Fibroblast of skin of abdomen (primary cell): ENCODE results near the gene CIRBP.

Experiments used
- DNase-seq: peaks from one replicate; pipeline ENCODE4 v3.0.0-alpha.2; 2013

Gene CIRBP

DNA sequence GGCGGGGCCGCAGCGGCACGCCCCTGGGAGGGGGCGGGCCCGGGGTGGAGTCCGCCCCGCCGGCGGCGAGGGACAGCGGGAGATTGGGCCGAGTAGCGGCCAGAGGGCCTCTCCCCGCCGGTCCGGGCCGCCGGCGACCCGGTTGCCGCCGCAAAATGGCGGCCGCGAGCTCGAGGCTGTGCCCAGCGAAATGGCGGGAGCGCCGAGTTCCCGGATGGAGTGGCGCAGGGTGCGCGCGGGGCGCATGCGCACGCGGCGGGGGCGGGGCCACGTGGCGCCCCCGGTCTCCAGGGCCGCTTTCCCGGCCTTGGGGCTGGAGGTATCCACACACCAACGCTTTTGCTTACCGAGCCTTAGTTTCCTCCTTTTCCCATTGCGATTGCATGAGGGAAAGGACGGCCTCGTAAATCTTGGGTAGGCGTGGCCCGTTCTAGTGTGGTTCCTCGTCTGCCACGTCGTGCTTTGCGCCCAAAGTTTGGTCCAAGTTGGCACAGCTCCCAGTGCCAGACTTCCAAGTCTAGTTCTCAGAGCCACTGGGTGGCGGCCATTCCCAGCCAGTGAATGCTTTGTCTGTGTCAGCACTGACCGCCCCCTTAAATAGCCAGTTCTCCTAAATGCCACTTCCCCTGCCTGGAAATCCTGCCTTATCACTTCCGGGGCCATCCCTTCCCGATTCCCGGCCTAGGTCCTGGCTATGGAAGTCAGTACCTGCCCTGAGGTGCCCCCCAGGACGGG lies 513 bp downstream of the CIRBP start:
- peak; percentile 87 for DNase-seq

DNA sequence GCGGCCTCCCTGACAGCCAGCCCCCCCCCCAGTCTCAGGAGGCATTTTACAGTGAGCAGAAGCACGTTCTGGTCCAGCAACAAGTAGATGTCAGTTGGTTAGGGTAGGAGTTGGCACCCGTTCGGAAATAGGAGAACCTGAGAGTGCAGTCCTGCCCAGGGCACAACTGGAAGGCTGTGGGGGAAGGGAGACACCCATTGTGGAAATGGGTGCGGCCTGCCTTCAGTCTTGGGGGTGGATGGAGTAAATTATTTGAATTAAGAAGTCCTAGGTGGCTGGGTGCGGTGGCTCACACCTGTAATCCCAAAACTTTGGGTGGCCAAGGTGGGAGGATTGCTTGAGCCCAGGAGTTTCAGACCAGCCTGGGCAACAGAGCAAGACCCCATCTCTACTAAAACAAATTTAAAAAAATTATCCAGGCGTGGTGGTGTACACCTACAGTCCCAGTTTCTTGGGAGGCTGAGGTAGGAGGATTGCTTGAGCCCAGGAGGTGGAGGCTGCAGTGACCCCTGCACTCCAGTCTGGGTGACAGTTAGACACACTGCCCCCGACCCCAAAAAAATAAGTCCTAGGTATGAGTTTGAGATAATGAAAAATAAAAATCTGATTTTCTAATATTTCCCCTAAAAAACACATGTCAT lies 1.2 kb downstream of the CIRBP start:
- no peak for DNase-seq

DNA sequence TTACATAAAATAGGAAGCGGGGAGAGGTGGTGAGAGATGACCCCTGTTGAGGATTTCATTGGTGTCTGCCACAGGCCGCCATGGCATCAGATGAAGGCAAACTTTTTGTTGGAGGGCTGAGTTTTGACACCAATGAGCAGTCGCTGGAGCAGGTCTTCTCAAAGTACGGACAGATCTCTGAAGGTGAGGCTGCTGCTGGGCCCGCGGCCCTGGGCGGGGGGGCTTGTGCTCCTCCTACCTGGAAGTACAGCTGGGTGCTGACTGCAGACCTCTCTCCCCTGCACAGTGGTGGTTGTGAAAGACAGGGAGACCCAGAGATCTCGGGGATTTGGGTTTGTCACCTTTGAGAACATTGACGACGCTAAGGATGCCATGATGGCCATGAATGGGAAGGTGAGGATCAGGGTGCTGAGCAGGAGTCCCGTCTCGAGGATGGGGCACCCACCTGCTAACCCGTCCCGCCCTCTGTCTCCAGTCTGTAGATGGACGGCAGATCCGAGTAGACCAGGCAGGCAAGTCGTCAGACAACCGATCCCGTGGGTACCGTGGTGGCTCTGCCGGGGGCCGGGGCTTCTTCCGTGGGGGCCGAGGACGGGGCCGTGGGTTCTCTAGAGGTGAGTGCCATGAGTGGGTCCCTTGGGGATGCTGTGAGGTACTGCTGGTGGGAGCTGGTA lies 1.9 kb downstream of the CIRBP start:
- no peak for DNase-seq

DNA sequence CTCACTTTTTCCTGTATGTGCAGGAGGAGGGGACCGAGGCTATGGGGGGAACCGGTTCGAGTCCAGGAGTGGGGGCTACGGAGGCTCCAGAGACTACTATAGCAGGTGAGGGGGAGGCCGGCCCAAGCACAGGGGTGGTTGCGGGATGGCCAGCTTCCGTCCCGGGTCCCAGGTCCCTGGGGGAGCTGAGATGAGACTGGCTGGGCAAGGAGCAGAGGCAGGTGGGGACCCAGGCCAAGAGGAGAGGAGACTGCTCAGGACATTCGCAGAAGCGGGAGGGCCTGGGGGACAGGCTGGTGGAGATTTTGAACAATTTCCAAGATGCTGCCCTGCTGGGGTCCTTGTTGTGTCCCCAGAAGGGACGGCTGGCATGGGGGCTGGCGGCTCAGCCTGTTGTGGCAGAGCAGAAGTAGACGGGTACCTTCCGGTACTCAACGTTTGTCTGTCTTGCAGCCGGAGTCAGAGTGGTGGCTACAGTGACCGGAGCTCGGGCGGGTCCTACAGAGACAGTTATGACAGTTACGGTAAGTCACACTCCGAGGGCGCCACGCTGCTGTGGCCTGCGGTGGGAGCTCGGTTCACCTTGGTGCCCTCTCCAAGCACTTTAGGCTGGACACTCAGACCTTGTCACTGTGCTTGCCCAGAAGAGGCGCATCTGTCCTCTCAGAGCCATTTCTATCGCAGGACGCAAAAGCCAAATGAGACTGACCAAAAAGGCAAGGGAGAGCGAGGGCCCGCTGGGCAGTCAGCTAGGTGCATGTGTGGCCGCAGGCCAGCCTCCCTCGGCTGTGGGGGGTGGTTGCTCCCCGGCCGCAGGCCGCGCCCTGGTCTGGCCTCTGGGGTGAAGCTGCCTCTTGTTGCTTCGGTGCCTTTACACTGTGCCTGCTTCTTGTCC lies 2.6 kb downstream of the CIRBP start:
- no peak for DNase-seq

DNA sequence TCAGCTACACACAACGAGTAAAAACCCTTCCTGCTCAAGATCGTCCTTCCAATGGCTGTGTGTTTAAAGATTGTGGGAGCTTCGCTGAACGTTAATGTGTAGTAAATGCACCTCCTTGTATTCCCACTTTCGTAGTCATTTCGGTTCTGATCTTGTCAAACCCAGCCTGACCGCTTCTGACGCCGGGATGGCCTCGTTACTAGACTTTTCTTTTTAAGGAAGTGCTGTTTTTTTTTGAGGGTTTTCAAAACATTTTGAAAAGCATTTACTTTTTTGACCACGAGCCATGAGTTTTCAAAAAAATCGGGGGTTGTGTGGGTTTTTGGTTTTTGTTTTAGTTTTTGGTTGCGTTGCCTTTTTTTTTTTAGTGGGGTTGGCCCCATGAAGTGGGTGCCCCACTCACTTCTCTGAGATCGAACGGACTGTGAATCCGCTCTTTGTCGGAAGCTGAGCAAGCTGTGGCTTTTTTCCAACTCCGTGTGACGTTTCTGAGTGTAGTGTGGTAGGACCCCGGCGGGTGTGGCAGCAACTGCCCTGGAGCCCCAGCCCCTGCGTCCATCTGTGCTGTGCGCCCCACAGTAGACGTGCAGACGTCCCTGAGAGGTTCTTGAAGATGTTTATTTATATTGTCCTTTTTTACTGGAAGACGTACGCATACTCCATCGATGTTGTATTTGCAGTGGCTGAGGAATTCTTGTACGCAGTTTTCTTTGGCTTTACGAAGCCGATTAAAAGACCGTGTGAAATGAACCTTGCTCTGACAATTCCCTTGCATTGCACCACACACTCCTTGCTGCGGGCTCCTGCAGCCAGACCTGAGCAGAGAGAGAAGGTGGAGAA lies 3.5 kb downstream of the CIRBP start:
- DNase-seq, result no peak

DNA sequence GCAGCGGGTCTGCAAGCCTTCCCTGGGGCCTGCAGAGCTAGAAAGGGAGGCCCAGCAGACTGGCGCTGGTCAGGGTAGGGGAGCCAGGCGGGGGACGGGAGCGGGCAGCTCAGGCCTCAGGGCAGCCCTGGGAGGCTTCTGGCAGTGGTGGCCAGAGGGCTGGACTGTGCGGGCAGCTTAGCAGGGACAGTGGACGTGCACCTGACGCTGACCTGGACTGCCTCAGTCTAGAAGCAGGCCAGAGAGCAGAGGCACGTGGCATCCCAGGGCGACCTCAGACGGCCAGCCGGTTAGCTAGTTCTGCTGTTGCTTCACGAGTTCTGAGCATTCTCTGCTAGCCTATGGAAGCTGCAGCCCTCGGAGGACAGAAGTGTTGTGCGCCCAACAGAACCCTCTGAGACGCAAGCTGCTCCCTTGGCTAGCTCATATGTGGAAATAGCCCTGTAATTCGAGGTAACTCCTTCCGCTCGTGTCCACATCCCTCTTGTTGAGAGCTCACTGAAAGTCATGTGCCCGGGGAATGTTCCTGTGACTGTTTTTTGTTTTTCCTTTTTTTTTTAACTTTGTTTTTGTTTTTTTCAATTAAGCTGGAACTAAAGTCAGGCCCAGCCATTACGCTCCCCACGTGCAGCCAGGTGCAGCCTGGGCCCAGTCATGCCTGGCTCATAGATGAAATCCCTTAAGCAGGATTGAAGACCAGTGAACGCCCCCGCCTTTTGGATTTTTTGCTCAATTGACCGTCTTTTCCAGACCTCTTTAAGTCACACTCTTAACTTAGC lies 4.3 kb downstream of the CIRBP start:
- DNase-seq, result no peak

DNA sequence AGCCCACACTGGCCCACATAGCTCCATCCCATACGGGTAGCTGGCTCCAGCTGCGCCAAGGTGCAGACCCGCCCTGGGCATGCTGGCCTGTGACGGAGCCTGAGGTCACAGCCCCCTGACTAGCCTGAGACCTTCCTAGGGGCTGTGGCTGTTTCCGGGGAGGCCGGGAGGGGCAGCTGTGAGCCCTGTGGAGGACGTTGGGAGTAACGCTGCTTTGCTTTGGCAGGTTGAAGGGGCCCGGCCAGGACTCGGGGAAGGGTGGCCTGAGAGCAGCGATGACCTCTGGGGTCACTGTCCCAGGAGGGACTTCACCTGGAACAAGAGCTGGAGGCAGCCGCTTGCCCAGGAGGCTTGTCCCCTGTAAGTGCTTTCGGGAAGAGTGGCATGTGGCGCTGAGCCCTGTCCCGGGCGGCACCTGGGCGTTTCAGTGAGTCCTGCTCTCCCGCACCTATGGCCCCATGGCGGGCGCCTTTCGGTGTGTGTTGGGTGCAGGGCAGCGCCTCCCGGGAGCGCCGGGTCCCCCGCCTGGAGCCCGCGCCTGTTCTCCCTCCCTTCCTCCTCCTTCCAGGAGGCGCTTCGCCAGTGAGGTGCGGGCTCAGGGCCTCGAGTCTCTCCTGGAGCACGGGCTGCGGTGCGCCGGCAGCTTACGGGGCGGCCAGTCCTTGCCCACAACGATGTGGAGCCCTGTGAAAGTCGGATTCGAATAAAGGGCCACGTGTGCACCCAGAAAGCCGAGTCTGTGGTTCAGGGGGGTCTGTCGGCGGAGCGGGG lies 5.1 kb downstream of the CIRBP start:
- DNase-seq, result no peak

DNA sequence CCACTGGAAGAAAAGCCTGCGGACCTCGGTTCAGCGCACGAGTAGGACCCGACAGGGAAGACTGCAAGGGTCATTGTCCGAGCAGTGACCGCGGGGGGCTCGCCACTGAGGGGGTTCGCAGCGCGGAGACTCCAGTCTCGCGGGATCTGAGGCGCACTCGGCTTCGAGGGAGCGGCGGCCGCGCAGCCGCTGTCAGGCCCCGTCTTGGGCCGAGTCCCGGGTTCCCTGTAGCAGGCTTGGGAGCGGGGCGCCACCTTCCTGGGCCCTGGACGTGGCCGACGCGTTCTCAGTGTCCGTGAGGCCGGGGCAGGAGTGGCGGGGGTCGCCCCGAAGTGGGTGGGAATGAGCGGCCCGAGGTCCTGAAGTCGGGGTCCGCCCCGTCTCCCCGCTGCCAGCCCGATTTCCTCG lies 5.7 kb downstream of the CIRBP start:
- peak; percentile 24 for DNase-seq

DNA sequence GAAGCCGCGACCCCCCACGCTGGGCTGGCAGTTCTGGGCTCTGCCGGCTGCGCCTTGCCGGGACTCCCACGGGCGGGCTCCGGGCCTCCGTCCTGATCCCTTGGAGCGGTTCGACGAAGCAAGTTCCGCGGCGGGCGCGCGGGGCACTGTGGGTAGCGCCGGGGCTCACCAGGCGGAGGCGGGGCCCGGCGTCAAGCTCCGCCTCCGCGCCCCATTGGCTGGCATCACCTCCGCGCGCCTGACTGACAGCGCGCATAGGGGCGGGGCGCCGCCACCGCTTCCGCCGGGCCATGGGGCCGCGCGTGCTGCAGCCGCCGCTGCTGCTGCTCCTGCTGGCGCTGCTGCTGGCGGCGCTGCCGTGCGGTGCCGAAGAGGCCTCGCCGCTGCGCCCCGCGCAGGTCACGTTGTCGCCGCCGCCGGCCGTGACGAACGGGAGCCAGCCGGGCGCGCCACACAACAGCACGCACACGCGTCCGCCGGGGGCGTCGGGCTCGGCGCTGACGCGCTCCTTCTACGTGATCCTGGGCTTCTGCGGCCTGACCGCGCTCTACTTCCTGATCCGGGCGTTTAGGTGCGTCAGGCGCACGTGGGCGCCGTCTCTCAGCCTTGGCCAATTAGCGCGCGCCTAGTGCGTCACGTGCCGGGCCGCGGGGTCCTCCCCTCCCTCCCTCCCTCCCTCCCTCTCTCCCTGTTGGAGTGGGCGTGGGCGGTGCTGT lies 6.3 kb downstream of the CIRBP start, which contains the start of gene FAM174C:
Gene FAM174C, plus strand, starts transcription at position 271 of the 716 bp plus-strand sequence. Its CDS starts 20 bp downstream, at position 291.
- peak; percentile 98 for DNase-seq

DNA sequence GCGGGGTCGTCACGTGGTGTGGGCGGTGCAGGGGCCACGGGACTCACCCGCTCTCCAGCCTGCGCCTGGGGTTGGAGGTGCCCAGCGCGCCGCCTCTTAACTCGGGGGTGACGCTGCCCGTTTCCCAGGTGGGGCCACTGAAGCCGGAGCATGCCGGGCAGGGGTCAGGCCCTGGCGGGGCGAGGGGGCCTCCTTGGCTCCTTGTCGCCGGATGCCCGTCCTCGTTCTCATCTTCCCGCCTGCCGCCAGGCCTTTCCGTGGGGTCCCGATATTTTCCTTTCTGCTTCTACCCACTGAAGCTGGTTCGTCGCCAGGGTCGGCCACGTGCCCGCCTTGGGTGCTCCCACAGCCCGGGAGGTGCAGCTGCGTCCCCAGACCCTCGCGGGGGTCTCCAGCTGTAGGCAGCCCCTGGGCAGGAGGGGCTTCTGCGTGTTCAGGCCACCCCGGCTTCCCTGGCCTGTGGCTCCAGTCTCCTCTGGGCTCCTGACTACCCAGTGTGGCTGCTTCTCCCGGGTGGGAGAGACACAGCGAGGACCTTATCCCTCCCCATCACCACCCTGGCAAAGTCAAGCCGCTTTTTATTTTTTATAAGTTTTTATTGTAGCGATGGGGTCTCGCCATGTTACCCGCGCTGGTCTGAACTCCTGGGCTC lies 7.0 kb downstream of the CIRBP start:
- no peak for DNase-seq

DNA sequence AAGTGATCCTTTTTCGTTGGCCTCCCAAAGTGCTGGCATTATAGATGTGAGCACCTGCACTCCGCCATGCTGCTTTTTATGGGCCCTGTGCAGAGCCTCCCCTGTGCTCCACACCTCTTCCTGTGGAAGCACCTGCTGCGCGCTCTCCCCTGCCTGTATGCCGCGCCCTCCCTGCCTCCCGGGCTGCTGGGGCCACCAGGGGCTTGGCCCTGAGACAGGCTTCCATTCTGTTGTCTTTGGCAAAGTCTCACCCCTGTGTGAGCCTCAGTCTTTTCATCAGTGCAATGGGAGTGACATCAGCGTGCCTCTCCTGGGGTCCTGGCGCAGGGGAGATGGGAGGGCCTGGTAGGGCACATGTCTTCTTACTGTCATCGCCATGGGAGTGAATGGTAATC lies 7.5 kb downstream of the CIRBP start:
- DNase-seq, result no peak

DNA sequence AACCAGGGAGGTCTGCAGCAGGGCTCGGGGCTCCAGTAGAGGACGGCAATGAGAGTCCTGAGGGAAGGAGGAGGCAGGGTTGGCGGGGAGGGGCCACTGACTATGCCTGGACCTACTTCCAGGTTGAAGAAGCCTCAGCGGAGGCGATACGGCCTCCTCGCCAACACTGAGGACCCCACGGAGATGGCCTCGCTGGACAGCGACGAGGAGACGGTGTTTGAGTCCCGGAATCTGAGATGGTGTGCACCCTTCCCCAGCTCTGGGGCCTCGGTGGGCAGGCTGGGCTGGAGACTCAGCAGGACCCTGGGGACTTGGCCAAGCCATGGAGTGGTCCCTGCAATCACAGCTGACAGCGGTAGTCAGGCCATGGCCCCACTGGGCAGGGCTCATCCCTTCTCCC lies 7.9 kb downstream of the CIRBP start:
- no peak for DNase-seq

DNA sequence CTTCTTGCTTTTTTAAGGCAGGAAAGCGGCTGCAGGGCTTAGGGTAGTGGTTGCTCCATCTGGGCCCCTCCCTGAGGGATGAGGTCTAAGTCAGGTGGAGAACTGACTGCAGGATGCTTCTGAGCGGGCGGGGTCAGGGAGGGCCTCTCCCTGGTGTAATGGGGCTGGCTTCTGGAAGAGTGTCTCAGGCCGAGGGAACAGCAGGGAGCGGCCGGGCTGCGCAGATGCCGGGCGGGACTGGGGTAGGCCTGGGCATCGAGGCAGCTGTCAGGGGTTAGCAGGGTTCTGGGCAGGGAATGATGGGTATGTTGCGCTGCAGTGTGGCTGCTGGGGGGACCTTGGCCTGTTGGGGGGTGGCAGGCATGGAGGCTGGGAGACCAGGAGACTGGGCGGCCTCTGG lies 8.9 kb downstream of the CIRBP start:
- no peak for DNase-seq

DNA sequence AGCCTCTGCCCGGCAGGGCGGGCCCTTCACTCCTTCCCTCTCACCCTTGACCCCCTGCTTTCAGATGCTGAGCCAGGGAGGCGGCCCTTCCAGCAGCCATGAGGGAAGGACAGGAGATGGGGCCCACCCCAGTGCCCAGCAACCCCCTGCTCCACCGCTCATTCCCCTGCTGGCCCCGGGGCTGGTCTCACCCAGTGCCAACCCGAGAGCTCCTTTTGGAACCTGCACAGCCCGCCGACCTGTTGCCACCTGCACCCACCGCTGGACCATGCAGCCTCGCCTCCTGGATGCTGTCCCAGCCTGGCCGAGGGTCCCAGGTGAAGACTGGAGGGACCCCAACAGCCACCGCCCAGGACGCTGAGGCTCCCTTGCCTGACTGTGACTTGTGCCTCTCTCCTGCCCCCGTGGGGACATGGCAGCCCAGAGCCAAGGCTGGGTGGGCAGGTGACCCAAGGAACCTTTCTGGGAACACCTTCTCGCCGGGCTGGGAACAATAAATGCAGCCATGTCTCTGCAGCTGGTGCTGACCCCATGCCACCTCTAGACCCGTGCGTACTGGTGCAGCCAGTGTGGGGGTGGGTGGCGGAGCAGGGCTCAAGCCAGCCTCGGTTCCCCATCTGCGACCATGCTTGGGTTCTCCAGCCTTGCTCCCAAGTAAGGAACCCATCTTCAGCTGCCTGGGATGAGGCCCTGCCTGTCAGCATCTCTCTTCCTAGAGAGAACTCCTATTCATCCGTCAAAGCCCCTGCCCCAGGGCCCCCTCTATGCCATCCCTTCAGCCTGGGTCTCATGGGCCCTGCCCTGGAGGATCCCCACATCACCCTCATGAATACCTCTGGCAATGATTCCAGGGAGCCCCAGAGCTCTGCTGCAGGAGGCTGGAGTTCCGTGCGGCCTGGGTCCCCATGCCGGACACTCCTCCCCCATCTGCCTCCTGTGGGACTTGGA lies 9.9 kb downstream of the CIRBP start:
- DNase-seq, result no peak

DNA sequence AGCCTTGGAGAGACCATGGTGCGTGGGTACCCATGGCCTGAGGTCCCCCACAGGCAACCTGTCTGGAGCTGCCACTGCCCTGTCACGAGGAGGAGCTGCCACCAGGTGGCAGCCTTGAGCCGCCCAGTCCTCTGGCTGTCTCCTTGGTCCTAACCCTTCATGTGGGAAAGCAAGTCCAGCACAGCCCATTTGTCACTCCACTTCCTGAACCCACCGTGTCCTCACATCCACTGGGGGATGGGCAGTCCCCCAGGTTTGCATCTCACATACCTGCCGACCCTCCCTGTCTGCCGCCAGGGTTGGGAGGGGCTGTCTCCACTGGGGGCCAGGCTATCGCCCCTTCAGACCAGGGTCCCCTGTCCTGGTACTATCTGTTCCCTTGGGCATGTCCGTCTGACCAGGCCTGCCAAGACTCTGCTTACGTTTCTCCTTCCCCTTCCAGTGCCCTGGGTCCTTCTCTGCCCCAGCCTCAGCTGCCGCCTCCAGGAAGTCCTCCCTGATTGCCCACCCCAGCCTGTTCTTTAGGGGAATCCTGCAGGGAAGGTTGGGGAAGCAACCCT lies 10.7 kb downstream of the CIRBP start:
- peak; percentile 77 for DNase-seq

DNA sequence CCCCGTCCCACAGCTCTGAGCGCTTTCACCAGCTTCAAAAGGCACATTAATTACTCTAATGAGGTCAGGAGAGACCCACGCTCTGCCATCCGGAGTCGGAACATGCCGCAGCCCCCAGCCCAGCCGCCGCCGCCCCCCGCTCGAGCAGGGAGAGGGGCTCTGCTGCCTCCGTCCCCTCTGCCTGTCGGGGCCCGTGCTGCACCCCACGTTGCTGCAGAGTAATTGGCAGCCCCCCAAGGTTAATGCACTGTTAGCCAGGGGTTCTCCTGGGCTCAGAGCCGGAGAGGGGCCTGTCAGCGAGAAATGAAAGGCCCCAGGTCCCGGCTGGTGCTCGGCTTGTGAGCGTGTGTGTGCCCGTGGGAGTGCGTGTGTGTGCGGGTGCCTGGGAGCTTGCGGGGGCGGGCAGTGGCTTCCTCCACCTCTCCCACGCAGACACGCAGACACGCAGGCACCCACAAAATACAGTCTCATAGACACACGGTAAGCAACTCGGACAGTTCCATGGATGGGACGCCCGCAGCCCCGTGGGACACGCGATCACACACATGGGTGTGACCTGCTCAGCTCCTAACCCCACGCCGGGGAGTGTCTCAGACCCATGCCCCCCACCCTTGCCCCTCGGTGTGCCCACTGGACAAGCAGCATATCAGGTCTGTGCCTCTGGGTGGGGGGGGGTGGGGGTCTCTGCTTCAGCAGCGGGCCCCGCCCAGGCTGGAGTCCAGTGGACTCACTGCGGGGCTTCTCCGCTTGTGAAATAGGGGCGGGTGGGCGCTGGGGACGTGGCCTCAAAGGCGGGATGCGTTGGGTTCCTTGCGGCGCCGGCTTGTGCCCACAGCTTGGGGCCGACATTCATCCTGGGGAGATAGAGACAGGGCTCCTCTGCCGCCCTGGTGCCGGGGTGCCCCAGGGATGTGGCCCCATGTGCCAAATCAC lies 11.8 kb downstream of the CIRBP start:
- DNase-seq, result no peak
